HG03575 (cell line): Measurements from ENCODE around the gene TFCP2L1.
"Not testable (repeated sequence)": the region's sequence is repeated elsewhere in the genome, so short reads cannot be mapped to it uniquely, and the experiment has no call there.

ENCODE experiments used
- ATAC-seq: cut with Tn5 transposase; IDR thresholded peaks from one replicate; pipeline ENCODE4 v1.9.1; 2021; ENCODE audit not compliant: unreplicated experiment, insufficient number of reproducible peaks, low FRiP score; ENCODE audit errors: extremely low read depth

Gene TFCP2L1

GRCh38 chr2:121284463-121285449 lies at the start of gene TFCP2L1:
TSS of gene TFCP2L1 (minus strand) at chr2:121285202. CDS start at chr2:121285109, 93 bp downstream.
- no peak for ATAC-seq

- ATAC-seq: peak; percentile 64
These were observed 49.0 kb upstream of the TFCP2L1 start for GRCh38 chr2:121333834-121334558.

- no peak for ATAC-seq
These were observed 48.2 kb upstream of the TFCP2L1 start for GRCh38 chr2:121333231-121333630.

- not testable (repeated sequence) for ATAC-seq
These were observed 46.3 kb upstream of the TFCP2L1 start for GRCh38 chr2:121331324-121331723.

GRCh38 chr2:121330921-121331320 lies 45.9 kb upstream of the TFCP2L1 start:
- ATAC-seq: no peak

GRCh38 chr2:121329786-121330185 lies 44.8 kb upstream of the TFCP2L1 start:
- ATAC-seq: no peak

- no peak for ATAC-seq
These were observed 41.6 kb upstream of the TFCP2L1 start for GRCh38 chr2:121326628-121327027.

GRCh38 chr2:121324601-121325000 lies 39.6 kb upstream of the TFCP2L1 start:
- ATAC-seq: no peak

GRCh38 chr2:121321476-121321875 lies 36.5 kb upstream of the TFCP2L1 start:
- ATAC-seq: no peak

GRCh38 chr2:121319941-121320340 lies 34.9 kb upstream of the TFCP2L1 start:
- ATAC-seq: no peak

GRCh38 chr2:121316986-121317385 lies 32.0 kb upstream of the TFCP2L1 start:
- ATAC-seq: no peak

- ATAC-seq: not testable (repeated sequence)
These were observed 28.7 kb upstream of the TFCP2L1 start for GRCh38 chr2:121313701-121314100.

GRCh38 chr2:121309801-121310200 lies 24.8 kb upstream of the TFCP2L1 start:
- peak; percentile 85 for ATAC-seq

- no peak for ATAC-seq
These were observed 24.3 kb upstream of the TFCP2L1 start for GRCh38 chr2:121309323-121309722.

GRCh38 chr2:121307048-121307447 lies 22.0 kb upstream of the TFCP2L1 start:
- no peak for ATAC-seq

GRCh38 chr2:121304941-121305340 lies 19.9 kb upstream of the TFCP2L1 start:
- no peak for ATAC-seq

GRCh38 chr2:121303531-121304263 lies 18.7 kb upstream of the TFCP2L1 start:
- ATAC-seq: no peak

GRCh38 chr2:121301190-121301589 lies 16.2 kb upstream of the TFCP2L1 start:
- not testable (repeated sequence) for ATAC-seq

- ATAC-seq: no peak
These were observed 13.5 kb upstream of the TFCP2L1 start for GRCh38 chr2:121298476-121298875.
